ENCODE data around the gene IFNGR2. TPM values are rescaled to one million over a fixed set of nuclear protein-coding genes. Genes with fewer than 3 reads are reported as not detected.
"Not testable (repeated sequence)": the region's sequence is repeated elsewhere in the genome, so short reads cannot be mapped to it uniquely, and the experiment has no call there.

Gene IFNGR2
- total and polyA plus RNA-seq, 2 of the 13 experiments (the other 11 are each of a cell fraction or from before 2014, with no cell fraction given) = 61.3 to 117 TPM

DNA sequence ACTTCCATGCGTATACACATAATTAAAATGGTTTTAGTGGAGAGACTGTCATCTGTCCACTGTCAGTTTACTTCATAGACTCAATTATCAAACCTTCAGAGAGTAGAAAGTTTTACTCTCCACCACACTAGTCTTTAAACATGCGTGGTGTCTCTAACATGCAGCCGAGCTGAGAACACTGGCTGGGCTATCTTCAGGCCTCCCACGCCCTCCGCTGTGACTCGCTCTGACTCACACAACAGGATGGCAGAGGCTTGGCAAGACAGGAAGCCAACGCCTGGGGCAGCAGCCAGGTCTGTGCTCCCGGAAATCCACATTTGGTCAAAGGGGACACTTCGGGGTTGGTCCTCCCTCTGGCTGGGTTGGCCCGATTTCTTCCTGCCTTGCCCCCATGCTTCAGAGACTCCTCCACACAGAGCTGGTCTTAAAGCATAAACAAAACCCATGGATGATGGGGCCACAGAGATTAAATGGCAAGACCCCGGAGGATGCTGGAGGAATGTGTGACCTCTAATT lies 22.7 kb upstream of the IFNGR2 start (continued):
- TF ChIP-seq, protein P1, sequence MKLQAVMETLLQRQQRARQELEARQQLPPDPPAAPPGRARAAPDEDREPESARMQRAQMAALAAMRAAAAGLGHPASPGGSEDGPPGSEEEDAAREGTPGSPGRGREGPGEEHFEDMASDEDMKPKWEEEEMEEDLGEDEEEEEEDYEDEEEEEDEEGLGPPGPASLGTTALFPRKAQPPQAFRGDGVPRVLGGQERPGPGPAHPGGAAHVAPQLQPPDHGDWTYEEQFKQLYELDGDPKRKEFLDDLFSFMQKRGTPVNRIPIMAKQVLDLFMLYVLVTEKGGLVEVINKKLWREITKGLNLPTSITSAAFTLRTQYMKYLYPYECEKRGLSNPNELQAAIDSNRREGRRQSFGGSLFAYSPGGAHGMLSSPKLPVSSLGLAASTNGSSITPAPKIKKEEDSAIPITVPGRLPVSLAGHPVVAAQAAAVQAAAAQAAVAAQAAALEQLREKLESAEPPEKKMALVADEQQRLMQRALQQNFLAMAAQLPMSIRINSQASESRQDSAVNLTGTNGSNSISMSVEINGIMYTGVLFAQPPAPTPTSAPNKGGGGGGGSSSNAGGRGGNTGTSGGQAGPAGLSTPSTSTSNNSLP (IDR thresholded peaks at IDR 0.05; ENCODE audit: low read depth, low read length) = no peak
- TF ChIP-seq SRF (IDR thresholded peaks at IDR 0.05; ENCODE audit: low read depth, low read length) (peak; percentile 98), NFRKB (IDR thresholded peaks at IDR 0.05) (no peak), PHF21A (CRISPR knock-in tag; IDR thresholded peaks at IDR 0.05) (0 out of 2 replicates have a peak, but pooled peaks have one; percentile 28), ZNF263 (CRISPR knock-in tag; IDR thresholded peaks at IDR 0.05) (peak; percentile 92), HMG20A (CRISPR knock-in tag; IDR thresholded peaks at IDR 0.05; ENCODE audit: borderline replicate concordance) (0 out of 2 replicates have a peak, but pooled peaks have one; percentile 17)

DNA sequence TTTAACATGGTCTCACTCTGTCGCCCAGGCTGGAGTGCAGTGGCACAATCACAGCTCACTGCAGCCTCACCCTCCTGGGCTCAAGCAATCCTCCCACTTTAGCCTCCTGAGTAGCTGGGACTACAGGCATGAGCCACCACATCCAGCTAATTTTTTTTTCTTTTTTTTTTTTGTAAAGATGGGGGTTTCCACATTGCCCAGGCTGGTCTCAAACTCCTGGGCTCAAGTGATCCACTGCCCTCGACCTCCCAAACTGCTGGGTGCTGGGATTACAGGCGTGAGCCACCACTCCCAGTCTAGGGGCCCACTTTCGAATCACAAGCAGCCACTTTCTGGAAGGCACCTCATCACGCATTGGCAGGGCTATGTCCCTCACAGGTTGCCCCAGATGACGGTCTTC lies 21.8 kb upstream of the IFNGR2 start:
- H3K27ac ChIP-seq (ENCODE audit: extremely low read length, insufficient read depth, low read length); FAIRE-seq; CTCF ChIA-PET (ENCODE audit: low intra/inter-chr PET ratio, low total read pairs); DNase-seq (ENCODE audit: low spot score); in situ Hi-C loops (cut with HindIII; ENCODE audit: extremely low pct_ligation_motif_present, low pct_unique_long_range_greater_than_20kb); ATAC-seq; H3K36me3 ChIP-seq (replicated peaks in 1 of 2; ENCODE audit: control insufficient read depth in 1 of 2, insufficient read depth in 2 of 2, low read length in 2 of 2); H3K79me2 ChIP-seq (ENCODE audit: insufficient read depth, low read length); H3K9me3 ChIP-seq (ENCODE audit: low read length); H4K20me1 ChIP-seq (ENCODE audit: insufficient read depth, low read length); intact Hi-C loops (cut with micrococcal nuclease; ENCODE audit: unreplicated experiment); H3K4me3 ChIP-seq (replicated peaks in 1 of 3; ENCODE audit: insufficient read depth in 1 of 3, low read depth in 2 of 3, low read length in 3 of 3); BruUV-seq (replicated peaks); H3K4me2 ChIP-seq (ENCODE audit: low read depth, low read length); H3K27me3 ChIP-seq (ENCODE audit: control insufficient read depth in 1 of 2, insufficient read depth in 2 of 2, low read length in 2 of 2); H2AFZ ChIP-seq (ENCODE audit: low read length); H3K9ac ChIP-seq (ENCODE audit: insufficient read depth, low read depth, low read length): not testable (repeated sequence)
- WGBS (ENCODE audit: low lambda C conversion rate) = 80% methylated on average over 6 of the region's 6 CpGs
- peaks cover 57% of the 10 kb centered on the region for H3K4me1 ChIP-seq (ENCODE audit: insufficient read depth, low read length)
- POLR2A ChIA-PET = interaction anchor here (1.9 to 3.4 kb wide), 3 partner anchors 32 to 57 kb away, joined by 6 to 18 read pairs (median 7); partner anchors contain the start of gene IFNAR1

Data from HepG2 (cell line).